ENCODE results near the gene SYF2. TPM values are rescaled to one million over a fixed set of nuclear protein-coding genes. Genes with fewer than 3 reads are reported as not detected.

The SYF2 gene
- total and polyA plus RNA-seq, 12 donors: 28.0 to 55.9 (median 36.9) TPM

DNA sequence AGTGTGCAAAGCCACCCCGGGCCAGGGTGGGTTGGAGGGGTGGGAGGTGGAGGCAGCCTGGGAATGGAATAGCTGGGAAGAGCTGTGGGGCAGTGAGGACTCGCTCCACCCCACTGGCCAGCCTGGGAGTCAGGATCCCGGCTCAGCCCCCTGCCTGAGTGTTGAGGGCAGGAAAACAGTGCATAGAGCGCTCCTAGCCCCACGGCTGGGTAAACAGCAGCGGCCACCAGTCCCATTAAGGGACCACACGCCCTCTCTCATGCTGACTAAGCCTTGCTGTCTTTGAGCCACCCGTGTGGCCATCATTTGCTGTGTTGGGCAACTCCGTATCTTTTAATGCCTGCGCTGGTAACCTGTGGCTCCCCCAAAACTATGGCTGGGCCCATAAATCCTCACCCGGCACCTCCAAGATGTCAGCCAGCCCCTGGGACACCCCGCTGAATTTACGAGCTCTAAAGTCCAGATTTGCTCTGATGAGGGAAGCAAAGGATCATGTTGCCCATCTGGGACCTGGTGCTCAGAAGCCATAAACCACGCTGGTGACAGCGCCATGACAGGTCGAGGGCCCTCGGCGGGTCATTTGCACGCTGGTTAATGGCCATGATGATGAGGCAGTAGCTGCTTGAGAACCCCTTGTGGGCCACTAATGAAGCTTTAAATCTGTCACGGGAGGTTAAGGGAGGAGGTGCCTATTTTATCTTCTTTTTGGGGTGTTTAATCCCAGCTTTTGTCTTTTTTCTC is 34.9 kb downstream of the SYF2 start:
- Histone ChIP-seq H3K4me3 (no peak overlapping the region), H3K4me1 (peaks cover 0 to 21% (median 12%) of the 10 kb centered on the region in 9 donors), H3K9me3 (no peaks in the 10 kb centered on the region), H3K27ac (no peak overlapping the region), H3K27me3 (peaks cover 0 to 24% (median 12%) of the 10 kb centered on the region in 7 donors), H3K36me3 (no peaks in the 10 kb centered on the region)
- TF ChIP-seq, protein P1, sequence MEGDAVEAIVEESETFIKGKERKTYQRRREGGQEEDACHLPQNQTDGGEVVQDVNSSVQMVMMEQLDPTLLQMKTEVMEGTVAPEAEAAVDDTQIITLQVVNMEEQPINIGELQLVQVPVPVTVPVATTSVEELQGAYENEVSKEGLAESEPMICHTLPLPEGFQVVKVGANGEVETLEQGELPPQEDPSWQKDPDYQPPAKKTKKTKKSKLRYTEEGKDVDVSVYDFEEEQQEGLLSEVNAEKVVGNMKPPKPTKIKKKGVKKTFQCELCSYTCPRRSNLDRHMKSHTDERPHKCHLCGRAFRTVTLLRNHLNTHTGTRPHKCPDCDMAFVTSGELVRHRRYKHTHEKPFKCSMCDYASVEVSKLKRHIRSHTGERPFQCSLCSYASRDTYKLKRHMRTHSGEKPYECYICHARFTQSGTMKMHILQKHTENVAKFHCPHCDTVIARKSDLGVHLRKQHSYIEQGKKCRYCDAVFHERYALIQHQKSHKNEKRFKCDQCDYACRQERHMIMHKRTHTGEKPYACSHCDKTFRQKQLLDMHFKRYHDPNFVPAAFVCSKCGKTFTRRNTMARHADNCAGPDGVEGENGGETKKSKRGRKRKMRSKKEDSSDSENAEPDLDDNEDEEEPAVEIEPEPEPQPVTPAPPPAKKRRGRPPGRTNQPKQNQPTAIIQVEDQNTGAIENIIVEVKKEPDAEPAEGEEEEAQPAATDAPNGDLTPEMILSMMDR (IDR thresholded peaks at IDR 0.05): no peak
- DNase-seq (no peak), ATAC-seq (no peak)
- intact Hi-C loops (cut with DNase I): loop anchor here in 3 of 10 donors (5.0 to 10.0 kb wide), 3 partner anchors 265 to 343 kb away; partner anchors contain the start of gene RUNX3 (in 1 of the 3)
- WGBS, 2 donors: 84 to 86% methylated on average over 20 of the region's 20 CpGs

DNA sequence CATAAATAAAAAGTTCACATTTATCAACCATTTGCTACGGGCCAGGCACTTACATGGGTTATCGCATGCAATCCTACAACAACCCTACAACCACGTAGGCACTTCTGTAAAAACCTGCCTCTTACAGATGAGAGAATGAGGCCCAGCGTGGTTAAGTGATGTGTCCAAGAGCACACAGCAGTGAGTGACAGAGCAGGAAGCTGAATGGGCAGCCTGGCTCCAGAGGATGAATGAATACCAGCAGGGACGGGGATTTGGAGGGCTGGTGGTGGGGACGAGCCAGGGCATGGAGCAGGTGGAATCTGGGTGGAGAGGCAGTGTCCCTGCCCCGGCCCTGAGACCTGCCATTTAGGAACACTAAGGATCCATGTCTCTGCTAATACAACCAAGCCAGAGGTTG is 35.5 kb downstream of the SYF2 start:
- H3K27ac ChIP-seq: no peak overlapping the region
- 81 to 90% methylated on average over 7 of the region's 7 CpGs for WGBS, 2 donors
- no peak for ATAC-seq
- no peak for DNase-seq
- peaks cover 0 to 29% (median 12%) of the 10 kb centered on the region in 7 donors for H3K27me3 ChIP-seq
- H3K36me3 ChIP-seq: no peaks in the 10 kb centered on the region
- TF ChIP-seq, protein P1 (IDR thresholded peaks at IDR 0.05): no peak
- peaks cover 0 to 21% (median 12%) of the 10 kb centered on the region in 9 donors for H3K4me1 ChIP-seq
- no peaks in the 10 kb centered on the region for H3K9me3 ChIP-seq
- intact Hi-C loops (cut with DNase I): loop anchor here in 3 of 10 donors (5.0 to 10.0 kb wide), 3 partner anchors 265 to 342 kb away; partner anchors contain the start of gene RUNX3 (in 1 of the 3)
- no peak overlapping the region for H3K4me3 ChIP-seq

DNA sequence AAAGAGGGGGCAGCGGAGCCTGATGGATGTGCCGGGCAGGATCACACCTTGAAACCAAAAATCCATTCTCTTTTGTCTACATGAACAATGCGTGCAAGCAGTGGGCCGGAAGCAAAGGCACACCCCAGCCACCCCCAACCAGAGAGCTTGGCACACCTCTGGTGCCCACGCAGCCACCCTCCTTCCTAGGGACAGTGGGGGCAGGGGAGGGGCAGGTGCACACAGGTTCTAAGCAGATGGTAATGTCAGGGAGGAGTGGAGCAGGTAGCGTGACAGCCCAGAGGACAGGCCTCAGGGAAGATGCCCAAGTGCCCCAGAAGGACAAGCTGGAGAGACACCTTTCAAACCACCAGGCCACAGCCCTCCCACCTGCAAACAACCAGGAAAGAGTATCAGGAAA is 36.5 kb downstream of the SYF2 start:
- intact Hi-C loops (cut with DNase I): loop anchor here in 3 of 10 donors (5.0 to 10.0 kb wide), 3 partner anchors 264 to 341 kb away; partner anchors contain the start of gene RUNX3 (in 1 of the 3)
- H3K36me3 ChIP-seq: no peaks in the 10 kb centered on the region
- H3K4me3 ChIP-seq: no peak overlapping the region
- WGBS, 2 donors: 71 to 77% methylated on average over 6 of the region's 6 CpGs
- ATAC-seq: no peak
- TF ChIP-seq, protein P1 (IDR thresholded peaks at IDR 0.05): no peak
- H3K9me3 ChIP-seq: no peaks in the 10 kb centered on the region
- DNase-seq: no peak
- H3K27me3 ChIP-seq: peaks cover 0 to 37% (median 12%) of the 10 kb centered on the region in 7 donors
- peaks cover 0 to 21% (median 12%) of the 10 kb centered on the region in 9 donors for H3K4me1 ChIP-seq
- no peak overlapping the region for H3K27ac ChIP-seq

- Histone ChIP-seq H3K27ac (no peak overlapping the region), H3K27me3 (peaks cover 0 to 40% (median 12%) of the 10 kb centered on the region in 7 donors), H3K9me3 (no peaks in the 10 kb centered on the region), H3K4me3 (no peak overlapping the region), H3K4me1 (peaks cover 0 to 16% (median 12%) of the 10 kb centered on the region in 9 donors), H3K36me3 (no peaks in the 10 kb centered on the region)
- intact Hi-C loops (cut with DNase I): loop anchor here in 4 of 10 donors (5.0 to 10.0 kb wide), 4 partner anchors 262 to 342 kb away; partner anchors contain the start of gene RUNX3 (in 1 of the 4)
- DNase-seq (no peak), ATAC-seq (peak in 3 of 8 donors; percentile 15 to 82 (median 29))
- TF ChIP-seq, protein P1 (IDR thresholded peaks at IDR 0.05): no peak
- WGBS, 2 donors: 63 to 64% methylated on average over 17 of the region's 17 CpGs
Measured at GRCh38 chr1:25194572-25195020, 37.7 kb downstream of the SYF2 start.
